GM12874 (cell line): ENCODE data around the gene C1orf185.

Source experiments
- TF ChIP-seq, protein P1 (sequence below): IDR thresholded peaks from 2 replicates; pipeline ENCODE4 v1.5.1; 2011; ENCODE audit warnings: low read depth, mild to moderate bottlenecking, control low read depth, low read length, moderate library complexity; ENCODE audit not compliant: insufficient read depth

The C1orf185 gene

DNA sequence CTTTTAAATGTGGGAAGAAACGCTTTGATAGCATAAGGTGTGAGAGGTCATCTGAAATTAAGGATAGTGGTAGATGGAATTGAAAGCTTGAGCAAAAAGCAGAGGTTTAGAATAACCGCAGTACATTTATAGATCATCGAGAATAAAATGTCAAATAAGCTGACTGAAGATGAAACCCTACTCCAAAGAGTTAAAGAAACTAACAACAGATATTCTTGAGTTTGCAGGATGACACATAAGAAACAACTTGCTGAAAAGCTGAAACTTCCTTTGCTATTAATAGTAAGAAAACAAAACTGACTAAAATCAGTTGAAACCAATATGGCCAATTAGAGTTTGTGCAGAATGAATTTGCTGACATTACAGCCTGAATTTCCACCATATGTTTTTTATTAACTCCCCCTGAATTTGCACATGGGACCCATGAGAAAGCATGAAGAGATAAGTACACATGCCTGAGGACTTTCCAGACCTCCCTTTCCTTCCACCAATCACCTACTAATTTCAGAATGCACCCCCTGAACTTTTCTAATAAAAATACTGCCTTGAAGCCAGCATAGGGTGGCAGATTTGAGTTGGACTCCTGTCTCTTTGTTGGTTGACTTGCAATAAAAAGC, 1.7 kb upstream of the C1orf185 start:
- TF ChIP-seq, protein P1, sequence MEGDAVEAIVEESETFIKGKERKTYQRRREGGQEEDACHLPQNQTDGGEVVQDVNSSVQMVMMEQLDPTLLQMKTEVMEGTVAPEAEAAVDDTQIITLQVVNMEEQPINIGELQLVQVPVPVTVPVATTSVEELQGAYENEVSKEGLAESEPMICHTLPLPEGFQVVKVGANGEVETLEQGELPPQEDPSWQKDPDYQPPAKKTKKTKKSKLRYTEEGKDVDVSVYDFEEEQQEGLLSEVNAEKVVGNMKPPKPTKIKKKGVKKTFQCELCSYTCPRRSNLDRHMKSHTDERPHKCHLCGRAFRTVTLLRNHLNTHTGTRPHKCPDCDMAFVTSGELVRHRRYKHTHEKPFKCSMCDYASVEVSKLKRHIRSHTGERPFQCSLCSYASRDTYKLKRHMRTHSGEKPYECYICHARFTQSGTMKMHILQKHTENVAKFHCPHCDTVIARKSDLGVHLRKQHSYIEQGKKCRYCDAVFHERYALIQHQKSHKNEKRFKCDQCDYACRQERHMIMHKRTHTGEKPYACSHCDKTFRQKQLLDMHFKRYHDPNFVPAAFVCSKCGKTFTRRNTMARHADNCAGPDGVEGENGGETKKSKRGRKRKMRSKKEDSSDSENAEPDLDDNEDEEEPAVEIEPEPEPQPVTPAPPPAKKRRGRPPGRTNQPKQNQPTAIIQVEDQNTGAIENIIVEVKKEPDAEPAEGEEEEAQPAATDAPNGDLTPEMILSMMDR: no peak

DNA sequence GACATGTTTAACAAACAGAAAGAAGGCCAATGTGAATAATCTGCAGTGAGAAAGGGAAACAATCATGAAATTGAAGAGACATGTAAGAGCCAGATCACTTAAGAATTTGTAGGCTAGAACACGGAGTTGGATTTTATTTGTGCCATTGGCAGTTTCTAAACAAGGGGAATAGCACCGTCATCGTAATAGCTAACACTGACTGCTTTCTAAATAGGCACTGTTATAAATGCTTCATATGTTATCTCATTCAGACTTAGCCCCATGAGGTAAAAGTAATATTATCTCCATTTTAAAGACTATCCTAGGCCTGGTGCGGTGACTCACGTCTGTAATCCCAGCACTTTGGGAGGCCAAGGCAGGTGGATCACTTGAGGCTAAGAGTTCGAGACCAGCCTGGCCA, 12.1 kb downstream of the C1orf185 start:
- TF ChIP-seq, protein P1: no peak

DNA sequence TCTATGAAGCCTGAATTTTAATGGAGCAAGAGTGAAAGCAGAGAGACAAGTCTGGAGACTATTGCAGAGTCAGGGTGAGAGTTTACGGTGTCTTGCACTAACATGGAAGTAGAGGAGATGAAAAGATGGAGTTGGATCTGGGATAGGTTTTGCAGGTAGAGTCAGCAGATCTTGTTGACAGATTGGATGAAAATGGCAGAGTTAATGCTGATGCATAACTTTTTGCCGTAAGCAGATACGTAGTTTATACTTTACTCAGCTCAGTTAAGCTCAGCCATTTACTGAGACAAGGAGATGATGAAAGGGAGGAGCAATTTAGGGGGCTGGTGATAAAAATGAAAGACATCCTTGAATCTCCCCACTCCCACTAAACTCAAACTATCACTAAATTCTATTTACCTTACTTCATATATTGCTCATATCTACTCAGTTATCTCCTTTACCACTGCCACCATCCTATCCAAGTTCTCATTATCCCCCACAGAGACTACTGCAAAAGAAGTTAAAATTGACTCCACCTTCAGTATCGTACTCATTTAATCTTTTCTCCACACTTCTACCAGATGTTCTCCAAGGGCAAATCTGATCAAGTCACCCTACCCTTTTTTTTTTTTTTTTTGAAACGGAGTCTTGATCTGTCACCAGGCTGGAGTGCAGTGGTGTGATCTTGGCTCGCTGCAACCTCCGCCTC, 13.8 kb downstream of the C1orf185 start:
- TF ChIP-seq, protein P1: no peak

DNA sequence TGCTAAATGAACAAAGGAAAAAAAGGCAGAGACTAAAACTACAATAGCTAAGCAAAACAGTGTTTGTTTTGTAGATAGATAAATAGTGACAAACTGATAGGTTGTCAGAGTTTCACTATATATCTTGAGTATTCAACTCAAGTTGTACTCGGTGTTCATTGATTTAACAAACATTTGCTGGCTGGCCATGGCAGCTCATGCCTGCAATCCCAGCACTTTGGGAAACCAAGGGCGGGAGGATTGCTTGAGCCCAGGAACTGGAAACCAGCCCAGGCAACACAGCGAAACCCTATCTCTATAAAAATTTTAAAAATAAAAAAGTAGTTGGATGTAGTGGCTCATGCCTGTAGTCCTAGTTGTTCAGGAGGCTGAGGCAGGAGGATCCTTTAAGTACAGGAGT, 17.3 kb downstream of the C1orf185 start:
- TF ChIP-seq, protein P1: no peak

DNA sequence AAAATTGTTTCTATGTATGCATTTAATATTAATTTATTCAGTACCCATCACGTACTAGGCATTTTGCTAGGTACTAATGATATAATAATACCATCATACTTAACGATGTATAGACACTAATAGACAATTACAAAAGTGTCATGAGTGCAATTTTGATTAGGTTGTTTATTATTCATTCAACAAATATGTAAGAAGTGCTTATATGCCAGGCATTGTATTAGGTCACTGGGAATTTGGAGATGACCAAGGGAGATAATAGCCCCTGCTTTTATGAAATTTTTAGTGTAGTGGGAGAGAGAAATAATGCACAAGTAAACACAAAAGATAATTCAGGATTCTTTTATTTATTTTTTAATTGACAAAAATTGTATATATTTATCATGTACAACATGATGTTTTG, 18.6 kb downstream of the C1orf185 start:
- TF ChIP-seq, protein P1: no peak

DNA sequence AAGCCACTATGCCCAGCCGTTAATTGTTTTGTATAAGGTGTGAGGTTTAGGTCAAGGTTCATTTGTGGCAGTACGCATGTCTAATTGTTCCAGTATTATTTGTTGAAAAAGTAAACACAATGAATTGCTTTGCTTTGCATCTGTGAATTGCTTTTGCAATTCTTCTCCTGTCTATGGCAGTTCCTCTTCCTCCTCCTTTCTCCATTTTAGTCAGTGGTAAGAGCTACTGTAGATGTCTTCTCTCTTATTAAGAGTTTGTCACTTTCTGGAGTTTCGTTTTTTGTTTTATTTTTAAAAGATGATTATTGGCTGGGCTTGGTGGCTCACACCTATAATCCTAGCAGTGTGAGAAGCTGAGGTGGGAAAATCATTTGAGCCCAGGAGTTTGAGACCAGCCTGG, 29.2 kb downstream of the C1orf185 start:
- TF ChIP-seq, protein P1: no peak

DNA sequence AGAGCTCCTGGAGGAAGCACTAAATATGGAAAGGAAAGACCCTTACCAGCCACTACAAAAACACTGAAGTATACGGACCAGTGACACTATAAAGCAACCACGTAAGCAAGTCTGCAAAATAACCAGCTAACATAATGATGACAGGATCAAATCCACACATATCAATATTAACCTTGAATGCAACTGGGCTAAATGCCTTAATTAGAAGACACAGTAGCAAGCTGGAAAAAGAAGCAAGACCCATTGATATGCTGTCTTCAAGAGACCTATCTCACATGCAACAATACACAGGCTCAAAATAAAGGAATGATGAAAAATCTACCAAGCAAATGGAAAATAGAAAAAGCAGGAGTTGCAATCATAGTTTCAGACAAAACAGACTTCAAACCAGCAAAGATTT, 31.0 kb downstream of the C1orf185 start:
- TF ChIP-seq, protein P1: no peak
